NCI-H1092 treated with DMSO at 0.1 percent for 48 hours (cell line): ENCODE data around the gene UNC13A.
A peak's percentile ranks its signal among the peaks of the same experiment; 100 is the strongest.
"Not testable (repeated sequence)": the region's sequence is repeated elsewhere in the genome, so short reads cannot be mapped to it uniquely, and the experiment has no call there.

Experiments
- DNase-seq: peaks from one replicate; lab custom pipeline; 2025; lab: John Stamatoyannopoulos, UW

UNC13A gene

DNA sequence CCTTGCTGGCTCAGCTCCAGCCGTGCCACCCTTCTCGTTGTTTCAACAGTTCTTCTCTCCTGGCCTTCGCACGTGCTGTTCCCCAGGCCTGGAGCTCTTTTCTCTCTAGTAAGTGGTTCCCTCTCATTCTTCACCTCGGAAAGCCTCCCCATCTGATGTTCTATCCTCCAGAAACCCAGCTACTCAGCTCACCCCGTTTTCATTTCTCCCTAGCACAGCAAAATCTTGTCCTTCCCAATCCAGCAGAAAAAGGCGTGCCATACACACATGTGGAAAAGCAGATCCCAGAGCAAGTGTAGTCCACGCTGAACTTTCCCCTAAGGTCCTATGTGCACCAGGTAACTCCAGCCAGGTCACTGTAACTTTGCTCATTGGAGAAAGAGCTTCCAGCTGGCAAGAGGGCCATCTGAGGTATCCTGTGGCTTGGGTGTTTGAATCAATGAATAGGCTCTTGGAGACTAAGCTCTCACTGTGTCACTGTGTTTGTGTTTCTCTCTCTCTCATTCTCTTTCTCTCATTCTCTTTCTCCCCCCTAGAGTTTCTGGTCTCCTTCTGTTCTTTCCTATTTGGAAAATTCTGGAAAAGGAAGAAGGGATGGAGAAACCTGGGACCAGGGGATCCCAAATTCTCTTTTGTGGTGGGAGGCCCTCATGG is 83.7 kb downstream of the UNC13A start:
- no peak for DNase-seq

- no peak for DNase-seq
Observed at GRCh38 chr19:17602872-17603510, 85.2 kb downstream of the UNC13A start.

- DNase-seq, result no peak
Observed at GRCh38 chr19:17602217-17602616, 85.9 kb downstream of the UNC13A start.

DNA sequence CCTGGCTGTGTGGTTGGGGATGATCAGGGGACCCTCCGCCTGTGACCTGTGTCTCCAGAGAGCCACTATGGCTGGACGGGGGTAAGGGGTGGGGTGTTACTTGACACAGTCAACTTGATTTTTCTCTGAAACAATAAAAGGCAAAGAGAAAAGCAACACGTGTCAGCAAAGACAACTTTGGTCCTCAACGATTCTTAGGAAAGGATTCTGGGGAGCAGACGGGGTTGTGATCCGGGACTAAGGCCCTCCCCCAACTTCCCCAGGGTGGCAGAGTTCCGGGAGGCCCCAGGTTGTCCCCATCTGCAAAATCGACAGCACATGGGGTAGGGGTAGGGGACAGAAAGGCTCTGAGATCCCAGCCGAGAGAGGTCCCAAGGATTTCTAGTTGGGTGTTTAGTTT is 86.5 kb downstream of the UNC13A start:
- no peak for DNase-seq

- no peak for DNase-seq
Observed at GRCh38 chr19:17599780-17600179, 88.4 kb downstream of the UNC13A start.

DNA sequence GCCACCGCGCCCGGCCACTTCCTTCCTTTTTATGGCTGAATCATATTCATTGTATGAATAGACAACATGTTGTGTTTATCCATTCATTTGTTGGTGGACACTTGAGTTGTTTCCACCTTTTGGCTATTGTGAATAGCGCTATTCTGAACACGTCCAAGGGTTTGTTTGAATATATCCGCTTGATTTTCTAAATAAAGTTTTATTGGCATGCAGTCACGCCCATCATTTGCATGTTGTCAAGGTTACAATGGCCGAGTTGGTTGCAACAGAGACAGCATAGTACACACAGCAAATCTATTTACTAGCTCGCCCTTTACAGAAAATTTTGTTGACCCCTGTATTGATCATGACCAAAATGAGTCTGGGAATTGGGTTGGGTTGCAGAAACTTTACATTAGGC is 89.2 kb downstream of the UNC13A start:
- DNase-seq, result no peak

DNA sequence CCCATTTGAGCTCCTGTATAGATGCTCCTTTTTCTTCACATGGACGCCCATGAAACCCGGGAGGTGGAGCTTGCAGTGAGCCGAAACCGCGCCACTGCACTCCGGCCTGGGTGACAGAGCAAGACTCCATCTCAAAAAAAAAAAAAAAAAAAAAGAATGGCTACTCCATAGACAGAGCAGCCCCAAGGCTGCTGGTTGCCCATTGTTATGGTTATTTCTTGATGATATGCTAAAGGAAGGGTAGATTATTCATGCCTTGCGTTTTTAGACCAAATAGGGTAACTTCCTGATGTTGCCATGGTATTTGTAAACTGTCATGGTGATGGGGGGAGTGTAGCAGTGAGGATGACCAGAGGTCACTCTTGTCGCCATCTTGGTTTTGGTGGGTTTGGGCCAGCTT is 90.1 kb downstream of the UNC13A start:
- DNase-seq, result not testable (repeated sequence)

DNA sequence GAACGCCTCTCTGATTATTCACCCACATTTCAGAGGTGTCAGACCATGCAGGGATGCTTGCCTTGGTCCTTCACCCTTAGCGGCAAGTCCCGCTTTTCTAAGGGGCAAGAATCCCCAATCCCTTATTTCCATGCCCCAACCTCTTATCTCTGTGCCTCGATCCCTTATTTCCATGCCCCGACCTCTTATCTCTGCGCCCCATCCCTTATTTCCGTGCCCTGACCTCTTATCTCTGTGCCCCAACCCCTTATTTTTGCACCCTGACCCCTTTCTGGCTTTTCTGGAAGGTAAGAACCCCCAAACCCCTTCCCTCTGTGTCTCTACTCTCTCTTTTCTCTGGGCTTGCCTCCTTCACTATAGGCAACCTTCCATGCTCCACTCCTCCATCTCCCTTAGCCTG is 93.9 kb downstream of the UNC13A start:
- DNase-seq, result not testable (repeated sequence)

GRCh38 chr19:17590866-17591265 is 97.3 kb downstream of the UNC13A start:
- DNase-seq, result no peak

DNA sequence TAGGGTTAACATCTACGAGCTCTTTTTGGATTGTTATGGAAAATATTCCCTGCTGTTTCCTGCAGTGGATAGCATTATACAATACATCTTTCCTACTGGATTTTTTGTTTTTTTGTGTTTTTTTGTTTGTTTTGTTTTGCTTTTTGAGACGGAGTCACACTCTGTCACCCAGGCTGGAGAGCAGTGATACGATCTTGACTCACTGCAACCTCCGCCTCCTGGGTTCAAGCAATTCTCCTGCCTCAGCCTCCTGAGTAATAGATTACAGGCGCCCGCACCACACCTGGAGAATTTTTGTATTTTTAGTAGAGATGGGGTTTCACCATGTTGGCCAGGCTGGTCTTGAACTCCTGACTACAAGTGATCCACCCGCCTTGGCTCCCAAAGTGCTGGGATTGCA is 102.8 kb downstream of the UNC13A start:
- not testable (repeated sequence) for DNase-seq

DNA sequence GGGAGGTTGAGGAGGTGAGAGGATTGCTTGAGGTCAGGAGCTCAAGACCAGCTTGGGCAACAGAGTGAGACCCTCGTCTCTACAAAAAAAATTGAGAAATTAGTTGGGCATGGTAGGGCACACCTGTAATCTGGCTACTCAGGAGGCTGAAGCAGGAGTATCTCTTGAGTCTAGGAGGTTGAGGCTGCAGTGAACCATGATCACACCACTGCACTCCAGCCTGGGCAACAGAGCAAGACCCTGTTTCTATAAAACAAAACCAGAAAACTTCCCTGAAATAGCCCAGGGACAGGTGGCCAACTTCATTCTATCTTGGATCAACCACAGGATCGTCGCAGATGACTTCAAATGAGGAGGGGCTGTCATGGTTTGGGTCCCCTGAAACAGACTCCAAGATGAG is 104.0 kb downstream of the UNC13A start:
- DNase-seq, result no peak

GRCh38 chr19:17582613-17583012 is 105.5 kb downstream of the UNC13A start:
- no peak for DNase-seq

DNA sequence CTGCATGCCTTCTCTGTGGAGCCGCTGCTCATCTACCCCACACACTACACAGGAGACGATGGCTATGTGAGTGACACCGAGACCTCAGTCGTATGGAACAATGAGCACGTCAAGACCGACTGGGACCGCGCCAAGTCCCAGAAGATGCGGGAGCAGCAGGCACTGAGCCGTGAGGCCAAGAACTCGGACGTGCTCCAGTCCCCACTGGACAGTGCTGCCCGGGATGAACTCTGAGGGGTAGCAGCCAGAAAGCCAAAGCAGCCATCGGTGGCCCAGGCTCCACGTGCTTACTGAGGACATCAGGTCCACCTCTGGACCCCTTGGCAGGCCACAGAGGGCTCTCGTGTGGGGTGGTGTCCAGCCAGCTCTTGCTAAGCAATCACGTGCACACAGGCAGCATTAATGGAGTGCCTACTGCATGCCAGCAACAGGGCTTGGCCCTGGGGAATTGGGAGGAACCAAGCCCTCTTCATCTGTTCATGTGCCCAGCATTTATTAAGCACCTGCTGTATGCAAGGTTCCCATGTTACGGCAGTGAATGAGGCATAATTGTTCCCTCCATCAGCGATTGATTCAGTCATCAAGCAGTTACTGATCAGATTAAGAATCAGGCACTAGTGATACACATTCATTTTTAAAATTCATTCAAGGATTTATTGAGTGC is 106.8 kb downstream of the UNC13A start:
- no peak for DNase-seq

DNA sequence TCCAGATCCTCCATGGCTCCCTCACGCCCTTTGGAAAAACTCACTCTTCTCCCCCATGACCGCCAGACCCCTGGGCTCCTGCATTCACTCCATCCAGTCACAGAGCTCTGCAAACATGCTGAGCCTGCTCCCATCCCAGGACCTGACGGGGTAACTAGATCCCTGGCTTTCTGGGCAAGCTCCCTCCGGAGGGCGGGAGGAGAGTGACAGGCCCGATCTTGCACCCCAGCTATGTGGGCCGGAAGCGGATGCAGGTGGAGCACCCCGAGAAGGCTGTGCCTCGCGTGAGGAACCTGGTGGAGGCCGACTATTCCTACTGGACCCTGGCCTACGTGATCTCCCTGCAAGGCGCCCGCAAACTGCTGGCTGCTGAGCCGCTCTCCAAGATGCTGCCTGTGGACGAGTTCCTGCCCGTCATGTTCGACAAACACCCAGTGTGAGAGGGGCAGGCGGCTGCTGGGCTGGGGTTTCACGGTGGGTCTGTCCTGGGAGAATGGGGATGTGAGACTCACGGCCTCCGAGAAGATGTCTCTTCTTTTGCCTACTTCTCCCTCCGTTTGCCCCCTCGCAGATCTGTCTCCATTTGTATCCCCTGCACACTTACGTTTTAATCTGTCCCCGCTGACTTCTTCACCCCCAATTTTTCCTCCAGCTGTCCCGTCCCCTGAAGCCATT is 107.5 kb downstream of the UNC13A start:
- DNase-seq, result no peak

DNA sequence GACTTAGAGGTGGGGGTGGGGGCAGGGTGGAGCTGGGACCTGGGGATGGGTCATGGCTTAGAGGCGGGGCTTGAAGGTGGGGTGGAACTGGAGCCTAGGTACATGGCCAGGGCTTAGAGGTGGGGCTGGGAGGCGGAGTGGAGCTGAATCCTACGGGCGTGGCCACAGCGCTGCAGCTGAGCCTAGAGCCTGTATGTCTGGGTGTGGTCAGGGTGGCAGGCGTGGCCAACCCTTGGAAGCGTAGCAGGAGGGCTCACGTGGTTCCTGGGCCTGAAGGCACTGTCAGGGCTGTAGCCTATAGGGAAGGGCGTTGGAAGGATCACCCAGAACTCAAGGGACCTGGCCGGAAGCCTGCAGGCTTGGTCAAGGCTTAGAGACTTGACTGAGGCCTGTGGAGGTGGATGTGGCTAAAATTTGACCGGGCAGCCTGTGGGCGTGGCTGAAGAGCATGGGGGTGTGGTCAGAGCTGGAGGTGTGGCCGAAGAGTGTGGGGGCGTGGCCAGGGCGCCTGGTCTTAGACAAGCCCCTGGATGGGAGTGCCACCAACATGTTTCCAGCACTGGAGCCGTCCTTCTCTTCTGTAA is 108.4 kb downstream of the UNC13A start:
- DNase-seq, result no peak

DNA sequence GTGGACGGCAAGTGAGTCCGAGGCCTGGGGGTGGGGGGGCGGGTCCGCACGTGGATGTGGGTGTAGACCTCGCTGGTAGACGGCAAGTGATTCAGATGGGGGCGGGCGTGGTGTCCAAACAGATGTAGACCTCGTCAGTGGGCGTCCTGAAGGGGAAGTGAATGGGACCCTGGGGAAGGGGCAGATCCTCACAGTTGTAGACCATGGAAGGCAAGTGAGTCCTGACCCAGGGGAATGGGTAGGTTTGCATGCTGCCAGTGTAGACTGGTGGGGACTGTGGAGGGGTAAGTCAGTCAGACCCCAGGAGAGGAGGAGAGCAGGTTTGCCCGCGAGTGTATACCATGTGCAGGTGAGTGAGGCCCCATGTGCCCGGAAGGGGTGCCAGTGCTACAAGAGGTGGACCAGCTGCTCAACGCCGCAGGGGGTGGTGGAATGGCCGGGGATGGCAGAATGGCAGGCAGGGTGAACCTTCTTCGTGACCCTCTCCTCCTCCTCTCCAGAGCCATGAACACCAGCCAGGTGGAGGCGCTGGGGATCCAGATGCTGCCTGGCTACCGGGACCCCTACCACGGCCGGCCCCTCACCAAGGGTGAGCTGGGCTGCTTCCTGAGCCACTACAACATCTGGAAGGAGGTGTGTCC is 110.6 kb downstream of the UNC13A start:
- DNase-seq, result no peak

GRCh38 chr19:17576758-17577456 is 111.2 kb downstream of the UNC13A start:
- no peak for DNase-seq

- no peak for DNase-seq
Observed at GRCh38 chr19:17575871-17576757, 112.0 kb downstream of the UNC13A start.

DNA sequence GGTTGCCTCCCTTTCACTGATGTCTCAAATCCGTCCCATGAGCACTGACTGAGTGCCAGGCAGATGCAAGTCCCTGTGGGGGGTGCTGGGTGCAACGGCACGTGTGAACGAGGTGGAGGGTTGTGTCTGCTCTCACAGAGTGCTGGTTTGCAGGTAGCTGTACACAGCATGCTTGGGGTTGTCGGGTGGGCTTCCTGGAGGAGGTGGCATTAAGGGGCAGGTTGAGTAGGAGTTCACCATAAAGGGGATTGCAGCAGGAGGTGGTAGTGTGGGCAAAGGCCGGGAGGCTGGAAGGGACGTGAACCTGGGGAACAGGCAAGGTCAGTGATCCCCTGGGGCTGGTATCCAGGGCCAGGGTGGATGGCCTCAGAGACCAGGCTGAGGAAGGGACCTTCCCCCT is 115.5 kb downstream of the UNC13A start:
- no peak for DNase-seq

DNA sequence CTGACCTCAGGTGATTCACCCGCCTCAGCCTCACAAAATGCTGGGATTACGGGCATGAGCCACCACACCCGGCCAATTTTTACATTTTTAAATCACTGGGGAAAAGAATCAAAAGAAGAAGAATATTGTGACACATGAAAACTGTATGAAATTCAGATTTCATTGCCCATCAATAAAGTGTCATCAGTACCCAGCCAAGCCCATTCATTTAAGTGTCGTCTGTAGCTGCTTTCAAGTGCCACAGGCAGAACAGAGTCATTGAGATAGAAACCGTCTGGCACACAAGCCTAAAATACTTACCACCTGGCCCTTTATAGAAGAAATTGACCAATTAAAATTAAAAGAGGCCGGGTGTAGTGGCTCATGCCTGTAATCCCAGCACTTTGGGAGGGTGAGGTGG is 117.4 kb downstream of the UNC13A start:
- peak; percentile 82 for DNase-seq
